Left kidney (tissue), 2 donors: ENCODE measurements around the gene KCNJ1. TPM values are rescaled to one million over a fixed set of nuclear protein-coding genes. Genes with fewer than 3 reads are reported as not detected.

Experiments used
- DNase-seq: peaks from one replicate; pipeline ENCODE4 v3.0.0-alpha.2; 2013
- polyA plus RNA-seq: library from polyadenylated mRNA; unstranded; fragments of 120-200 nt; gene quantifications from one replicate; pipeline ENCODE4 v1.2.1, GENCODE V29; 2013; ENCODE audit not compliant: insufficient read length

KCNJ1 gene
- polyA plus RNA-seq, 1 donor: 76.0 TPM

GRCh38 chr11:128825050-128825784 is 41.9 kb downstream of the KCNJ1 start:
- no peak for DNase-seq

GRCh38 chr11:128824191-128825049 is 42.7 kb downstream of the KCNJ1 start:
- no peak for DNase-seq

- DNase-seq: no peak
Measured at GRCh38 chr11:128823753-128824152, 43.3 kb downstream of the KCNJ1 start.

GRCh38 chr11:128822130-128822529 is 45.0 kb downstream of the KCNJ1 start:
- no peak for DNase-seq

- DNase-seq: no peak
Measured at GRCh38 chr11:128821556-128821955, 45.5 kb downstream of the KCNJ1 start.

- no peak for DNase-seq
Measured at GRCh38 chr11:128819198-128819597, 47.9 kb downstream of the KCNJ1 start.

GRCh38 chr11:128814856-128815705 is 52.0 kb downstream of the KCNJ1 start:
- peak; percentile 81 for DNase-seq

- DNase-seq: no peak
Measured at GRCh38 chr11:128813729-128814128, 53.4 kb downstream of the KCNJ1 start.

GRCh38 chr11:128810784-128811514 is 56.1 kb downstream of the KCNJ1 start:
- DNase-seq: no peak

- DNase-seq: no peak
Measured at GRCh38 chr11:128809128-128809527, 58.0 kb downstream of the KCNJ1 start.

GRCh38 chr11:128807909-128808308 is 59.2 kb downstream of the KCNJ1 start:
- no peak for DNase-seq

- no peak for DNase-seq
Measured at GRCh38 chr11:128806506-128807261, 60.4 kb downstream of the KCNJ1 start.

- DNase-seq: no peak
Measured at GRCh38 chr11:128804481-128804880, 62.6 kb downstream of the KCNJ1 start.

- no peak for DNase-seq
Measured at GRCh38 chr11:128803449-128804245, 63.4 kb downstream of the KCNJ1 start.

- DNase-seq: no peak
Measured at GRCh38 chr11:128803011-128803410, 64.1 kb downstream of the KCNJ1 start.

- no peak for DNase-seq
Measured at GRCh38 chr11:128802358-128802981, 64.6 kb downstream of the KCNJ1 start.

GRCh38 chr11:128800871-128801417 is 66.2 kb downstream of the KCNJ1 start:
- no peak for DNase-seq

GRCh38 chr11:128796270-128796669 is 70.8 kb downstream of the KCNJ1 start:
- DNase-seq: no peak

GRCh38 chr11:128790196-128790595 is 76.9 kb downstream of the KCNJ1 start:
- peak; percentile 60 for DNase-seq
